ENCODE data around the gene TRAF3.

TRAF3 gene

GRCh38 chr14:102951034-102951433, 173.8 kb downstream of the TRAF3 start:
- TF ChIP-seq CTCF (IDR thresholded peaks at IDR 0.05; ENCODE audit: low read depth, low read length) = no peak
- Histone ChIP-seq H3K9me3 (no peaks in the 10 kb centered on the region), H3K4me1 (no peaks in the 10 kb centered on the region), H3K4me3 (ENCODE audit: low read depth, low read length) (no peak overlapping the region), H3K36me3 (peaks cover 67% of the 10 kb centered on the region), H3K27me3 (no peaks in the 10 kb centered on the region)
- no peak for DNase-seq

GRCh38 chr14:102951799-102952198, 174.6 kb downstream of the TRAF3 start:
- Histone ChIP-seq H3K4me1 (no peaks in the 10 kb centered on the region), H3K4me3 (ENCODE audit: low read depth, low read length) (no peak overlapping the region), H3K36me3 (peaks cover 65% of the 10 kb centered on the region), H3K27me3 (no peaks in the 10 kb centered on the region), H3K9me3 (no peaks in the 10 kb centered on the region)
- no peak for TF ChIP-seq CTCF (IDR thresholded peaks at IDR 0.05; ENCODE audit: low read depth, low read length)
- no peak for DNase-seq

- TF ChIP-seq CTCF (IDR thresholded peaks at IDR 0.05; ENCODE audit: low read depth, low read length) = no peak
- DNase-seq = no peak
- H3K4me1 ChIP-seq = no peaks in the 10 kb centered on the region
Measured at GRCh38 chr14:102952276-102952675, 175.0 kb downstream of the TRAF3 start.

GRCh38 chr14:102953100-102953499, 175.9 kb downstream of the TRAF3 start:
- no peaks in the 10 kb centered on the region for H3K9me3 ChIP-seq
- TF ChIP-seq CTCF (IDR thresholded peaks at IDR 0.05; ENCODE audit: low read depth, low read length) = no peak
- no peak for DNase-seq
- no peak overlapping the region for H3K4me3 ChIP-seq (ENCODE audit: low read depth, low read length)
- no peaks in the 10 kb centered on the region for H3K27me3 ChIP-seq
- no peaks in the 10 kb centered on the region for H3K4me1 ChIP-seq
- peaks cover 64% of the 10 kb centered on the region for H3K36me3 ChIP-seq

More at GRCh38 chr14:102952276-102952675, 175.0 kb downstream of the TRAF3 start:
- Histone ChIP-seq H3K9me3 (no peaks in the 10 kb centered on the region), H3K4me3 (ENCODE audit: low read depth, low read length) (no peak overlapping the region), H3K27me3 (no peaks in the 10 kb centered on the region), H3K36me3 (peaks cover 61% of the 10 kb centered on the region)

- Histone ChIP-seq H3K4me3 (ENCODE audit: low read depth, low read length) (no peak overlapping the region), H3K4me1 (no peaks in the 10 kb centered on the region), H3K9me3 (no peaks in the 10 kb centered on the region), H3K27me3 (no peaks in the 10 kb centered on the region), H3K36me3 (peaks cover 67% of the 10 kb centered on the region)
- DNase-seq = no peak
- no peak for TF ChIP-seq CTCF (IDR thresholded peaks at IDR 0.05; ENCODE audit: low read depth, low read length)
Measured at GRCh38 chr14:102954081-102954789, 177.0 kb downstream of the TRAF3 start.

GRCh38 chr14:102955636-102956408, 178.6 kb downstream of the TRAF3 start:
- Histone ChIP-seq H3K4me3 (ENCODE audit: low read depth, low read length) (no peak overlapping the region), H3K4me1 (no peaks in the 10 kb centered on the region), H3K27me3 (no peaks in the 10 kb centered on the region), H3K36me3 (peaks cover 62% of the 10 kb centered on the region), H3K9me3 (no peaks in the 10 kb centered on the region)
- TF ChIP-seq CTCF (IDR thresholded peaks at IDR 0.05; ENCODE audit: low read depth, low read length) = no peak
- DNase-seq = no peak

Data from BE2C (cell line).